Activated CD8-positive, alpha-beta T cell treated with anti-CD3 and anti-CD28 coated beads for 36 hours (primary cell): ENCODE data around the gene SYMPK. TPM values are rescaled to one million over a fixed set of nuclear protein-coding genes. Genes with fewer than 3 reads are reported as not detected.

Experiments used
- ATAC-seq: fragments of 200-7000 bp; cut with Tn5 transposase; one replicate; pipeline ENCODE4 v1.10.0; 2021; ENCODE audit warnings: mild to moderate bottlenecking, moderate library complexity
- CTCF ChIA-PET: fragments of 350-600 bp; sonication (Branson Sonifier 250); formaldehyde crosslinking; loops from one replicate; lab custom pipeline; 2021; ENCODE audit warnings: antibody characterized with exemption; lab: Charles Lee
- POLR2A ChIA-PET: fragments of 350-600 bp; sonication (Branson Sonifier 250); formaldehyde crosslinking; loops from one replicate; lab custom pipeline; 2021; ENCODE audit warnings: antibody characterized with exemption; lab: Charles Lee
- DNase-seq: peaks from one replicate; pipeline ENCODE4 v3.0.0-alpha.2; 2020
- H3K27ac Mint-ChIP-seq: one replicate; pipeline ENCODE4 v1.8.0; 2021; ENCODE audit warnings: mild to moderate bottlenecking, mixed read lengths
- H3K27me3 Mint-ChIP-seq: one replicate; pipeline ENCODE4 v1.8.0; 2021; ENCODE audit warnings: mixed read lengths
- H3K36me3 Mint-ChIP-seq: one replicate; pipeline ENCODE4 v1.8.0; 2021; ENCODE audit warnings: low read depth, mixed read lengths
- H3K4me1 Mint-ChIP-seq: one replicate; pipeline ENCODE4 v1.8.0; 2021; ENCODE audit warnings: low read depth, mixed read lengths
- H3K4me3 Mint-ChIP-seq: one replicate; pipeline ENCODE4 v1.8.0; 2021; ENCODE audit warnings: mild to moderate bottlenecking, moderate library complexity, mixed read lengths
- H3K9me3 Mint-ChIP-seq: one replicate; pipeline ENCODE4 v1.8.0; 2021; ENCODE audit warnings: mixed read lengths
- intact Hi-C: fragments of 100-400 bp; cut with micrococcal nuclease; formaldehyde crosslinking; loops from one replicate; pipeline ENCODE4 v1.10.0; 2022
- total RNA-seq, 2 experiments: library from RNA; stranded (reverse); gene quantifications; one replicate each; pipeline ENCODE4 v1.2.3, GENCODE V29; 2021
- TF ChIP-seq, protein P1 (sequence below): fragments of 200-600 bp; IDR thresholded peaks from one replicate; pipeline ENCODE4 v1.8.0; 2022; ENCODE audit warnings: antibody characterized with exemption, mild to moderate bottlenecking

SYMPK gene
- total RNA-seq, 2 experiments from 2014 or later: 96.8 to 114 TPM

- POLR2A ChIA-PET: interaction anchor here (1.0 to 2.6 kb wide), 6 partner anchors 9 to 32 kb away, joined by 3 to 8 read pairs (median 4); partner anchors contain the start of genes DMPK and DMWD
- no peak overlapping the region for H3K4me3 Mint-ChIP-seq
- H3K27ac Mint-ChIP-seq: no peak overlapping the region
- intact Hi-C loops: no loop called here
- peaks cover 2% of the 10 kb centered on the region for H3K27me3 Mint-ChIP-seq
- no peak for DNase-seq
- no peaks in the 10 kb centered on the region for H3K9me3 Mint-ChIP-seq
- no peak for ATAC-seq
- peaks cover 8% of the 10 kb centered on the region for H3K4me1 Mint-ChIP-seq
- H3K36me3 Mint-ChIP-seq: peaks cover 7% of the 10 kb centered on the region
- CTCF ChIA-PET: interaction anchor here (0.9 to 6.1 kb wide), 5 partner anchors 10 to 67 kb away, joined by 3 to 52 read pairs (median 4); partner anchors contain the start of gene SIX5
- TF ChIP-seq, protein P1, sequence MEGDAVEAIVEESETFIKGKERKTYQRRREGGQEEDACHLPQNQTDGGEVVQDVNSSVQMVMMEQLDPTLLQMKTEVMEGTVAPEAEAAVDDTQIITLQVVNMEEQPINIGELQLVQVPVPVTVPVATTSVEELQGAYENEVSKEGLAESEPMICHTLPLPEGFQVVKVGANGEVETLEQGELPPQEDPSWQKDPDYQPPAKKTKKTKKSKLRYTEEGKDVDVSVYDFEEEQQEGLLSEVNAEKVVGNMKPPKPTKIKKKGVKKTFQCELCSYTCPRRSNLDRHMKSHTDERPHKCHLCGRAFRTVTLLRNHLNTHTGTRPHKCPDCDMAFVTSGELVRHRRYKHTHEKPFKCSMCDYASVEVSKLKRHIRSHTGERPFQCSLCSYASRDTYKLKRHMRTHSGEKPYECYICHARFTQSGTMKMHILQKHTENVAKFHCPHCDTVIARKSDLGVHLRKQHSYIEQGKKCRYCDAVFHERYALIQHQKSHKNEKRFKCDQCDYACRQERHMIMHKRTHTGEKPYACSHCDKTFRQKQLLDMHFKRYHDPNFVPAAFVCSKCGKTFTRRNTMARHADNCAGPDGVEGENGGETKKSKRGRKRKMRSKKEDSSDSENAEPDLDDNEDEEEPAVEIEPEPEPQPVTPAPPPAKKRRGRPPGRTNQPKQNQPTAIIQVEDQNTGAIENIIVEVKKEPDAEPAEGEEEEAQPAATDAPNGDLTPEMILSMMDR: no peak
These were observed 48.7 kb downstream of the SYMPK start for GRCh38 chr19:45814166-45814780.

DNA sequence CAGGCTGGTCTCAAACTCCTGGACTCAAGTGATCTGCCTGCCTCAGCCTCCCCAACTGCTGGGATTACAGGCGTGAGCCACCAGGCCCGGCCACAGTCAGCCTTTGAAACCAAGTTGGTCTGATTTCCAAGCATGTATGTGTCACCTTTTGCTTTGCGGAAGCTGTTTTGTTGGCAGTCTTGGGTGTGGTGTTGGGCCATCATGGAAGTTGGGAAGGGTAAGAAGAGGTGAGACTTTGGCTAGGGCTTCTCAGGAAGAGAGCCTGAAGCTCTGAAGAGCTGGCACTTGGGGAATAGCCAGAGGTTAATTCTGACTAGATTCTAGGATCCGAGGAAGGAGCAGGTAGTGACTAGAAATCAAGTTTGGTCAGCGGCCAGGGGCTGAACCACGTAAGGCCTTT lies 50.6 kb downstream of the SYMPK start:
- H3K36me3 Mint-ChIP-seq: peaks cover 7% of the 10 kb centered on the region
- TF ChIP-seq, protein P1: no peak
- intact Hi-C loops: no loop called here
- POLR2A ChIA-PET: interaction anchor here (1.2 kb wide), 1 partner anchor 11 kb away, joined by 4 read pairs; no protein-coding TSS in a partner anchor
- H3K4me1 Mint-ChIP-seq: peaks cover 8% of the 10 kb centered on the region
- no peaks in the 10 kb centered on the region for H3K9me3 Mint-ChIP-seq
- DNase-seq (no peak), ATAC-seq (no peak)
- no peak overlapping the region for H3K27ac Mint-ChIP-seq
- H3K4me3 Mint-ChIP-seq: no peak overlapping the region
- peaks cover 2% of the 10 kb centered on the region for H3K27me3 Mint-ChIP-seq
- CTCF ChIA-PET: interaction anchor here (3.3 kb wide), 1 partner anchor 43 kb away, joined by 17 read pairs; the partner anchor contains the start of gene SIX5

DNA sequence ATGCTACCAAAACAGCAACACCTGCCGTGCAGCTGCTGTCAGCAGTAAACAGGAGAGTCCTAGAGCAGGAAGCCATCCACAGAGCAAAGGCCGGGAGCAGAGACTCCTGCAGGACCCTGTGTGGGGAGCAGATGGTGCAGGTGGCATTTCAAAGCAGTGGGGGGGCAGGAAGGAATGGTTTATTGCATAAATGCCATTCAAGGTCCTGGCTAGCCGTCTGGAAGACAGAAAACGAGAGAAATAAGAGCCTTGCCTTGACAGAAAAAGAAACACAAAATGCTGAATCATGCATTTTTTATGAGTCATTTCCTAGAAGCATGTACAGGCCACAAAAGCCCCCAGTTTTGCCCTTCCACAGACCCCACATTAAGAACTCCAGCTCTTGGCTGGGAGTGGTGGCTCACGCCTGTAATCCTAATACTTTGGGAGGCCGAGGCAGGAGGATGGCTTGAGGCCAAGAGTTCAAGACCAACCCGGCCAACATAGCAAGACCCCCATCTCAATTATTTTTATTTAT lies 53.2 kb downstream of the SYMPK start:
- Mint-ChIP-seq H3K27me3 (peaks cover 2% of the 10 kb centered on the region), H3K9me3 (no peaks in the 10 kb centered on the region), H3K27ac (no peak overlapping the region), H3K36me3 (peaks cover 4% of the 10 kb centered on the region), H3K4me3 (no peak overlapping the region), H3K4me1 (peaks cover 6% of the 10 kb centered on the region)
- CTCF ChIA-PET: interaction anchor here (1.6 to 3.4 kb wide), 3 partner anchors 7 to 40 kb away, joined by 7 to 17 read pairs (median 12); partner anchors contain the start of gene SIX5
- TF ChIP-seq, protein P1: no peak
- ATAC-seq (peak; percentile 58), DNase-seq (no peak)
- intact Hi-C loops: no loop called here
- POLR2A ChIA-PET: interaction anchor here (0.8 to 1.4 kb wide), 2 partner anchors 10 to 29 kb away, joined by 3 to 4 read pairs; no protein-coding TSS in a partner anchor

DNA sequence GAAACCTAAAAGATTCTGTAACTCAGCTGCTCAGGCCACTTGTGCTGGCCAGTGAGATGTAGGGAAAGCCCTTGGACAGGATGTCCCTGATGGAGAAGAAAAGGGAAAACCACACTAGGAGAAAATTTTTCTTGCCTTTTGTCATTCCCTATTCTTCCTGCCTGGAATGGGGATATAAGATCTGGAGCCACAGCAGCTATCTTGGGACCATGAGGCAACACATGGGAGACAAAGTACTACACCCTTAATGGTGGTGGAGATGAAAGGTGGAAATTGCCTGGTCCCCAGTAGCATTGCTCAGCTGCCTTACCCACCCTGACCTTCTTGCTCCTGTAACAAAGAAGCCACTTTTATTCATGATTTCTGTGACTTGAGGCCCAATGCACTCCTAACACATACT lies 57.2 kb downstream of the SYMPK start:
- Mint-ChIP-seq H3K27me3 (peaks cover 1% of the 10 kb centered on the region), H3K27ac (no peak overlapping the region), H3K36me3 (no peaks in the 10 kb centered on the region), H3K4me1 (peaks cover 6% of the 10 kb centered on the region), H3K9me3 (no peaks in the 10 kb centered on the region), H3K4me3 (no peak overlapping the region)
- DNase-seq (no peak), ATAC-seq (no peak)
- POLR2A ChIA-PET: interaction anchor here (0.7 kb wide), 1 partner anchor 33 kb away, joined by 3 read pairs; no protein-coding TSS in a partner anchor
- intact Hi-C loops: no loop called here
- CTCF ChIA-PET: interaction anchor here (1.3 to 2.3 kb wide), 3 partner anchors 11 to 36 kb away, joined by 5 to 17 read pairs (median 5); partner anchors contain the start of gene SIX5
- TF ChIP-seq, protein P1: no peak

DNA sequence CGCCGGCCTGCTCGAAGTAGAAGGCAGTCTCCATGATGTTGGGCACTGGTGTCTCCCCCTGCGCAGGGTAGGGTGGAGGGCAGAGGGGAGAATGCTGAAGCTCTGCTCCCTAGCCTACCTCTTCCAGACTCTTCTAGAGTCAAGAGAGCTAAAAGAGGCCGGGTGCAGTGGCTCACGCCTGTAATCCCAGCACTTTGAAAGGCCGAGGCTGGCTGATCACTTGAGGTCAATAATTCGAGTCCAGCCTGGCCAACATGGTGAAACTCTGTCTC lies 58.1 kb downstream of the SYMPK start:
- ChIA-PET POLR2A (interaction anchor here (0.7 kb wide), 1 partner anchor 32 kb away, joined by 3 read pairs; no protein-coding TSS in a partner anchor), CTCF (interaction anchor here (0.9 to 2.3 kb wide), 3 partner anchors 10 to 35 kb away, joined by 3 to 17 read pairs (median 5); partner anchors contain the start of gene SIX5)
- ATAC-seq: no peak
- Mint-ChIP-seq H3K27me3 (peaks cover 1% of the 10 kb centered on the region), H3K4me3 (no peak overlapping the region), H3K27ac (no peak overlapping the region), H3K9me3 (no peaks in the 10 kb centered on the region), H3K36me3 (no peaks in the 10 kb centered on the region), H3K4me1 (peaks cover 6% of the 10 kb centered on the region)
- DNase-seq: no peak
- TF ChIP-seq, protein P1: no peak
- intact Hi-C loops: no loop called here
